ENCODE results near the gene CAPG. TPM values are rescaled to one million over a fixed set of nuclear protein-coding genes. Genes with fewer than 3 reads are reported as not detected.
"Not testable (repeated sequence)": the region's sequence is repeated elsewhere in the genome, so short reads cannot be mapped to it uniquely, and the experiment has no call there.

The CAPG gene
- total RNA-seq, 2 donors from 2014 or later: 58.4 to 83.6 TPM

- H3K27me3 Mint-ChIP-seq (ENCODE audit: low read depth): no peaks in the 10 kb centered on the region
- no peak for DNase-seq
- H3K9me3 Mint-ChIP-seq: no peaks in the 10 kb centered on the region
- no peaks in the 10 kb centered on the region for H3K36me3 Mint-ChIP-seq (ENCODE audit: insufficient read depth in 2 of 2)
- H3K4me3 Mint-ChIP-seq: no peak overlapping the region
- H3K27ac Mint-ChIP-seq: no peak overlapping the region
- H3K4me1 Mint-ChIP-seq (ENCODE audit: low read depth): peaks cover 17% of the 10 kb centered on the region
- ATAC-seq (replicated peaks in 1 of 2): no peak
Observed at GRCh38 chr2:85394976-85395375, 15.2 kb downstream of the CAPG start.

DNA sequence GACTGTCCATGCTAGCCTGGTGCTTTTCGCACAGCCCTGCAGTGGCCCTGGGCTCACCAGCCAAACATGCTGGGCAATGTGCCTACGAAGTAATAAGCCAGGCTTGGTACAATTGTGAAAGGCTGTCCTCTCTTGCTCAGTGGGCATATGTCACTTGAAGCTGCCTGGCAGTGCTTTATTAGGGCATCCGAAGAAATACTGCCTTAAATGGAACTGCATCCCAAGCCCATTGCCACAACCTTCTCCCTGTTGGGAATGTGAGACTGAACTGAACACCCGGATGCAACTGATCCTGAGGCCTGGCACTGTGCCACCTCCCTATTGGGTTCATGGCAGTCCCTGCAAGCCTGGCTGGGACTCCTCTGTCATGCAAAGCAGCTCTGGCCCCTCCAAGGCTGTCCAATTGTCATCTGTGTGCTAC, 15.9 kb downstream of the CAPG start:
- Mint-ChIP-seq H3K4me3 (no peak overlapping the region), H3K9me3 (no peaks in the 10 kb centered on the region), H3K4me1 (ENCODE audit: low read depth) (peaks cover 17% of the 10 kb centered on the region), H3K27ac (no peak overlapping the region), H3K27me3 (ENCODE audit: low read depth) (no peaks in the 10 kb centered on the region), H3K36me3 (ENCODE audit: insufficient read depth in 2 of 2) (no peaks in the 10 kb centered on the region)
- ATAC-seq (replicated peaks in 1 of 2): no peak
- no peak for DNase-seq

DNA sequence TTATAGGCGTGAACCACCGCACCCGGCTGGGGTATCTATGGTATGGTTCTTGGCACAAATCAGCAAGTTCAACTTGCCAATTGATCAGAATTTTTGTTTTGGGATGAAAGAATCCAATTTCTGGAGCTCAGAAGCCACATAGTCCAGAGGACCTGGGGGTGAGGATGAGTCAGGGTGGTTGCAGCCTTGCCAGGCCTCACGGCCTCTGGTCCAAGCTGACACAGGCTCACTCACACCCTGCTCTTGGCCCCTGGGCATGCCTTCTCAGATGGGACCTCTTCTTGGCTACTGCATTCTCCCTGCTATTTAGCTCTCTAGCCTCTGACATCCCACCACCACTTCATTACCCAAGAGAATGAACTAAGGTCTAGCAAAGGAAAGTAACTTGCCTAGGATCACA, 16.3 kb downstream of the CAPG start:
- no peaks in the 10 kb centered on the region for H3K36me3 Mint-ChIP-seq (ENCODE audit: insufficient read depth in 2 of 2)
- no peak overlapping the region for H3K4me3 Mint-ChIP-seq
- H3K4me1 Mint-ChIP-seq (ENCODE audit: low read depth): peaks cover 17% of the 10 kb centered on the region
- DNase-seq: no peak
- H3K27ac Mint-ChIP-seq: no peak overlapping the region
- ATAC-seq (replicated peaks in 1 of 2): no peak
- no peaks in the 10 kb centered on the region for H3K27me3 Mint-ChIP-seq (ENCODE audit: low read depth)
- no peaks in the 10 kb centered on the region for H3K9me3 Mint-ChIP-seq

GRCh38 chr2:85390941-85391669, 19.1 kb downstream of the CAPG start:
- peak; percentile 76 to 81 for DNase-seq
- Mint-ChIP-seq H3K27ac (peak overlapping the region; percentile 30), H3K4me3 (no peak overlapping the region), H3K27me3 (ENCODE audit: low read depth) (no peaks in the 10 kb centered on the region), H3K4me1 (ENCODE audit: low read depth) (peaks cover 6% of the 10 kb centered on the region), H3K9me3 (no peaks in the 10 kb centered on the region), H3K36me3 (ENCODE audit: insufficient read depth in 2 of 2) (peaks cover 0 to under 1% of the 10 kb centered on the region in 2 donors)
- ATAC-seq (replicated peaks in 1 of 2): peak; percentile 76 to 83

GRCh38 chr2:85388878-85389538, 21.2 kb downstream of the CAPG start:
- ATAC-seq (replicated peaks in 1 of 2): no peak
- Mint-ChIP-seq H3K4me3 (no peak overlapping the region), H3K27me3 (ENCODE audit: low read depth) (no peaks in the 10 kb centered on the region), H3K4me1 (ENCODE audit: low read depth) (peaks cover 11% of the 10 kb centered on the region), H3K36me3 (ENCODE audit: insufficient read depth in 2 of 2) (peaks cover 0 to 3% of the 10 kb centered on the region in 2 donors), H3K27ac (peak overlapping the region; percentile 24), H3K9me3 (no peaks in the 10 kb centered on the region)
- no peak for DNase-seq

DNA sequence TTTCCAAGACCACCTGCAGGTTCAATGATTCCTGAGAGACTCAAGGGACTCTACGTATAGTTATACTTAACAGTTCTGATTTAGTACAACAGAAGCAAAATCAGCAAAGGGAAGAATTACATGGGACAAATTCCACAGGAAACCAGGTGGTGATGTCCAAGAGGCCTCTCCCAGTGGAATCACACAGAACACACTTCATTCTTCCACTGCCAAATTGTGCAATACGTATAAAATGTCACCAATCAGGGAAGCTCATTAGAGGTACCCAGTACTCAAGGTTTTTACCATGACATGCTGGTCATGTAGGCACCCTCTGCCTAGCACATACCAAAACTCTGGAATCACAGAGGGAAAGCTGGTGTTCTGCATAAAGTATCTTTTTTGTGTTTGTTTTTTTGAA, 22.4 kb downstream of the CAPG start:
- DNase-seq: no peak
- Mint-ChIP-seq H3K36me3 (ENCODE audit: insufficient read depth in 2 of 2) (peaks cover 0 to 3% of the 10 kb centered on the region in 2 donors), H3K4me3 (no peak overlapping the region), H3K4me1 (ENCODE audit: low read depth) (peaks cover 10% of the 10 kb centered on the region), H3K27ac (no peak overlapping the region), H3K27me3 (ENCODE audit: low read depth) (no peaks in the 10 kb centered on the region), H3K9me3 (no peaks in the 10 kb centered on the region)
- ATAC-seq (replicated peaks in 1 of 2): no peak

- Mint-ChIP-seq H3K36me3 (ENCODE audit: insufficient read depth in 2 of 2) (peaks cover 0 to 6% of the 10 kb centered on the region in 2 donors), H3K27ac (no peak overlapping the region), H3K27me3 (ENCODE audit: low read depth) (no peaks in the 10 kb centered on the region), H3K4me1 (ENCODE audit: low read depth) (peaks cover 5% of the 10 kb centered on the region), H3K4me3 (no peak overlapping the region), H3K9me3 (no peaks in the 10 kb centered on the region)
- no peak for DNase-seq
- no peak for ATAC-seq (replicated peaks in 1 of 2)
Observed at GRCh38 chr2:85385746-85386145, 24.4 kb downstream of the CAPG start.

- Mint-ChIP-seq H3K27me3 (ENCODE audit: low read depth) (no peaks in the 10 kb centered on the region), H3K36me3 (ENCODE audit: insufficient read depth in 2 of 2) (peaks cover 1 to 21% of the 10 kb centered on the region in 2 donors), H3K27ac (no peak overlapping the region), H3K4me1 (ENCODE audit: low read depth) (peaks cover 5% of the 10 kb centered on the region), H3K9me3 (peaks cover 0 to 1% of the 10 kb centered on the region in 2 donors), H3K4me3 (no peak overlapping the region)
- ATAC-seq (replicated peaks in 1 of 2) (no peak), DNase-seq (no peak)
Observed at GRCh38 chr2:85383850-85384249, 26.3 kb downstream of the CAPG start.

DNA sequence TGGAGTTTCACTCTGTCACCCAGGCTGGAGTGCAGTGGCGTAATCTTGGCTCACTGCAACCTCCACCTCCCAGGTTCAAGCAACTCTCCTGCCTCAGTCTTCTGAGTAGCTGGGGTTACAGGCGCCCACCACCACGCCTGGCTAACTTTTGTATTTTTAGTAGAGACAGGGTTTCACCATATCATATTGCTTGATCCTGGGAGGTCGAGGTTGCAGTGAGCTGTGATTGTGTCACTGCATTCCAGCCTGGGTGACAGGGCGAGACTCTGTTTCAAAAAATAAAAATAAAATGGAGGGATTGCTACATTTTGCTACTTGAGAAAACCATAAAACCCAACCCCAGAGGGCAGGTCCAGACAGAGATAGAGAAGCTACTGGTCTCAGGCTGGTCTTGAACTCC, 27.0 kb downstream of the CAPG start:
- ATAC-seq (replicated peaks in 1 of 2); H3K9me3 Mint-ChIP-seq; DNase-seq; H3K27me3 Mint-ChIP-seq (ENCODE audit: low read depth); H3K27ac Mint-ChIP-seq; H3K4me3 Mint-ChIP-seq; H3K4me1 Mint-ChIP-seq (ENCODE audit: low read depth): not testable (repeated sequence)
- peaks cover 7 to 28% of the 10 kb centered on the region in 2 donors for H3K36me3 Mint-ChIP-seq (ENCODE audit: insufficient read depth in 2 of 2)

GRCh38 chr2:85380048-85380447, 30.1 kb downstream of the CAPG start:
- Mint-ChIP-seq H3K27me3 (ENCODE audit: low read depth) (no peaks in the 10 kb centered on the region), H3K4me3 (no peak overlapping the region), H3K9me3 (peaks cover 1 to 3% of the 10 kb centered on the region in 2 donors), H3K36me3 (ENCODE audit: insufficient read depth in 2 of 2) (peaks cover 7 to 33% of the 10 kb centered on the region in 2 donors), H3K4me1 (ENCODE audit: low read depth) (peaks cover 3% of the 10 kb centered on the region), H3K27ac (no peak overlapping the region)
- no peak for ATAC-seq (replicated peaks in 1 of 2)
- DNase-seq: no peak

DNA sequence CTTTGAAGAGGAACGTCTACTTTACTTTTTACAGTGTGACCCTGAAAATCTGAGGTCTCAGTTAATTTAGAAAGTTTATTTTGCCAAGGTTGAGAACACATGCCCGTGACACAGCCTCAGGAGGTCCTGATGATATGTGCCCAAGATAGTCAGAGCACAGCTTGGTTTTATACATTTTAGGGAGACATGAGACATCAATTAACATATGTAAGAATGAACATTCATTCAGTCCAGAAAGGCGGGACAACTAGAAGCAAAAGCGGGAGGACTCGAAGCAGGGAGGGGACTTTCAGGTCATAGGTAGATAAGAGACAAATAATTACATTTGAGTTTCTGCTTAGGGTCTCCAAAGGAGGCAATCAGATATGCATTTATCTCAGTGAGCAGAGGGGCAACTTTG, 31.9 kb downstream of the CAPG start:
- H3K4me1 Mint-ChIP-seq (ENCODE audit: low read depth): no peaks in the 10 kb centered on the region
- H3K27me3 Mint-ChIP-seq (ENCODE audit: low read depth): no peaks in the 10 kb centered on the region
- H3K36me3 Mint-ChIP-seq (ENCODE audit: insufficient read depth in 2 of 2): peaks cover 7 to 33% of the 10 kb centered on the region in 2 donors
- peaks cover 1 to 3% of the 10 kb centered on the region in 2 donors for H3K9me3 Mint-ChIP-seq
- no peak overlapping the region for H3K27ac Mint-ChIP-seq
- DNase-seq (no peak), ATAC-seq (replicated peaks in 1 of 2) (no peak)
- H3K4me3 Mint-ChIP-seq: no peak overlapping the region

- H3K4me3 Mint-ChIP-seq: no peak overlapping the region
- no peaks in the 10 kb centered on the region for H3K27me3 Mint-ChIP-seq (ENCODE audit: low read depth)
- peaks cover 7 to 33% of the 10 kb centered on the region in 2 donors for H3K36me3 Mint-ChIP-seq (ENCODE audit: insufficient read depth in 2 of 2)
- H3K9me3 Mint-ChIP-seq: peaks cover 1 to 3% of the 10 kb centered on the region in 2 donors
- DNase-seq: no peak
- no peak overlapping the region for H3K27ac Mint-ChIP-seq
- no peak for ATAC-seq (replicated peaks in 1 of 2)
- H3K4me1 Mint-ChIP-seq (ENCODE audit: low read depth): no peaks in the 10 kb centered on the region
Observed at GRCh38 chr2:85377083-85377482, 33.1 kb downstream of the CAPG start.

DNA sequence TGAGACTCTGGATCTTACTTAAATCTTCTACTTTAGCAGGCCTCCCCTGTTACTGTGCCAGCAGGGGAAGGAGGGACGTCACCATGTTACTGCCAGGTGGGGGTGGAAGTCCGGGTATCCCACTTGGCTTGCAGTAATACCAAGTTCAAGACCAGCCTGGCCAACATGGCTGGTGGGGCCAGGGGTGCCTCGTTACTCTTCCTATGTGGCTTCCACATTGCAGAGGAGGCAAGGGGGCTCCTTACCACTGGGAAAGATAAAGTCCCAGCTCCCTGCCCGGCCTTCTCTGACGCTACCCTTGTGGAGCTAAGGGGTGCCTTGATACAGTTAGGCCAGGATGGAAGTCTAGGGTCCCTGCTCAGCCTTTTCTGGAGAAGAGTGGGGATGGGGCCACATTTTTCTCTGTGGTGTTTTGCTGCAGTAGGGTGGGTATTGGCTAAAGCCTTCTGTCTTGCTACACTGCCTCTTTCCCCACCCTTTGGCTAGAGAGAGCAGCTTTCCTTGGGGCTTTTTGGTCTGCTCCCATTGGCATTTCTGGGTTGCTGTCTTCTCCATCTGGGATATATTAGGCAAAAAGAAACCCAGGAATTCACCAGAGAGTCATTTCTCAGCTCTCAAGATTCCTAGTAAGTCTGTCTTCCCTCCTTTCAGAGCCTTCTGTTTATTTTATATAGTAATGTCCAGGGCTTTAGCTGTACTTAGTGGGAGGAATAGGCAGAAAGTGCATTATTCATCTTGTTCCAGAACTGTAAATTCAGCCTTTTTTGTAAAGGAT, 33.7 kb downstream of the CAPG start:
- no peak overlapping the region for H3K4me3 Mint-ChIP-seq
- H3K4me1 Mint-ChIP-seq (ENCODE audit: low read depth): no peaks in the 10 kb centered on the region
- peaks cover 1 to 3% of the 10 kb centered on the region in 2 donors for H3K9me3 Mint-ChIP-seq
- H3K27ac Mint-ChIP-seq: no peak overlapping the region
- ATAC-seq (replicated peaks in 1 of 2) (no peak), DNase-seq (no peak)
- H3K36me3 Mint-ChIP-seq (ENCODE audit: insufficient read depth in 2 of 2): peaks cover 7 to 33% of the 10 kb centered on the region in 2 donors
- H3K27me3 Mint-ChIP-seq (ENCODE audit: low read depth): no peaks in the 10 kb centered on the region
